ENCODE results near the gene HPCAL1. TPM values are rescaled to one million over a fixed set of nuclear protein-coding genes. Genes with fewer than 3 reads are reported as not detected.

The HPCAL1 gene
- total RNA-seq, 1 experiment from 2014 or later: 26.9 TPM

GRCh38 chr2:10330700-10331026, 28.0 kb downstream of the HPCAL1 start:
- Histone ChIP-seq H3K9me3 (no peaks in the 10 kb centered on the region), H3K36me3 (ENCODE audit: control insufficient read depth, insufficient read depth, low read length) (no peaks in the 10 kb centered on the region), H3K27me3 (replicated peaks; ENCODE audit: control insufficient read depth, insufficient read depth, low read length) (no peaks in the 10 kb centered on the region), H3K4me1 (peaks cover 44% of the 10 kb centered on the region), H3K4me3 (ENCODE audit: low read depth, low read length) (no peak overlapping the region)
- POLR2A ChIA-PET: no interaction called here
- Mint-ChIP-seq H3K36me3 (ENCODE audit: insufficient read depth, unreplicated experiment) (peaks cover 8% of the 10 kb centered on the region), H3K27me3 (ENCODE audit: insufficient read depth, unreplicated experiment) (no peaks in the 10 kb centered on the region), H3K4me3 (ENCODE audit: unreplicated experiment) (no peak overlapping the region), H3K27ac (ENCODE audit: unreplicated experiment) (peak overlapping the region; percentile 77), H3K4me1 (ENCODE audit: low read depth, unreplicated experiment) (peaks cover 40% of the 10 kb centered on the region), H3K9me3 (ENCODE audit: unreplicated experiment) (no peaks in the 10 kb centered on the region)
- no peak for TF ChIP-seq CTCF (IDR thresholded peaks at IDR 0.05; ENCODE audit: insufficient read depth in 1 of 2, low read depth in 1 of 2, low read length in 1 of 2, severe bottlenecking in 1 of 2, unreplicated experiment in 1 of 2)
- DNase-seq: no peak
- intact Hi-C loops (cut with micrococcal nuclease; ENCODE audit: unreplicated experiment): loop anchor here (5.0 kb wide), 1 partner anchor 37 kb away; no protein-coding TSS in a partner anchor
- no TSS peak for BruUV-seq (replicated peaks)
- CTCF ChIA-PET: interaction anchor here (1.3 kb wide), 1 partner anchor 78 kb away, joined by 6 read pairs; no protein-coding TSS in a partner anchor

GRCh38 chr2:10331027-10331701, 28.5 kb downstream of the HPCAL1 start:
- no peak for TF ChIP-seq CTCF (IDR thresholded peaks at IDR 0.05; ENCODE audit: insufficient read depth in 1 of 2, low read depth in 1 of 2, low read length in 1 of 2, severe bottlenecking in 1 of 2, unreplicated experiment in 1 of 2)
- H3K36me3 Mint-ChIP-seq (ENCODE audit: insufficient read depth, unreplicated experiment): peaks cover 8% of the 10 kb centered on the region
- intact Hi-C loops (cut with micrococcal nuclease; ENCODE audit: unreplicated experiment): loop anchor here (5.0 kb wide), 1 partner anchor 36 kb away; no protein-coding TSS in a partner anchor

GRCh38 chr2:10331702-10332401, 29.1 kb downstream of the HPCAL1 start:
- Histone ChIP-seq H3K4me3 (ENCODE audit: low read depth, low read length) (no peak overlapping the region), H3K9me3 (no peaks in the 10 kb centered on the region), H3K36me3 (ENCODE audit: control insufficient read depth, insufficient read depth, low read length) (no peaks in the 10 kb centered on the region), H3K4me1 (peaks cover 32% of the 10 kb centered on the region), H3K27me3 (replicated peaks; ENCODE audit: control insufficient read depth, insufficient read depth, low read length) (no peaks in the 10 kb centered on the region)
- Mint-ChIP-seq H3K4me3 (ENCODE audit: unreplicated experiment) (no peak overlapping the region), H3K4me1 (ENCODE audit: low read depth, unreplicated experiment) (peaks cover 40% of the 10 kb centered on the region), H3K36me3 (ENCODE audit: insufficient read depth, unreplicated experiment) (peaks cover 8% of the 10 kb centered on the region), H3K9me3 (ENCODE audit: unreplicated experiment) (no peaks in the 10 kb centered on the region), H3K27ac (ENCODE audit: unreplicated experiment) (peak overlapping the region; percentile 77), H3K27me3 (ENCODE audit: insufficient read depth, unreplicated experiment) (no peaks in the 10 kb centered on the region)
- ChIA-PET CTCF (interaction anchor here (0.6 to 1.3 kb wide), 3 partner anchors 77 to 310 kb away, joined by 3 to 10 read pairs (median 4); no protein-coding TSS in a partner anchor), POLR2A (no interaction called here)
- no peak for DNase-seq
- intact Hi-C loops (cut with micrococcal nuclease; ENCODE audit: unreplicated experiment): loop anchor here (5.0 kb wide), 1 partner anchor 35 kb away; no protein-coding TSS in a partner anchor
- no TSS peak for BruUV-seq (replicated peaks)
- no peak for TF ChIP-seq CTCF (IDR thresholded peaks at IDR 0.05; ENCODE audit: insufficient read depth in 1 of 2, low read depth in 1 of 2, low read length in 1 of 2, severe bottlenecking in 1 of 2, unreplicated experiment in 1 of 2)

More at GRCh38 chr2:10331027-10331701, 28.5 kb downstream of the HPCAL1 start:
- H3K36me3 ChIP-seq (ENCODE audit: control insufficient read depth, insufficient read depth, low read length): no peaks in the 10 kb centered on the region
- no peak for DNase-seq
- H3K4me3 Mint-ChIP-seq (ENCODE audit: unreplicated experiment): no peak overlapping the region
- H3K27me3 Mint-ChIP-seq (ENCODE audit: insufficient read depth, unreplicated experiment): no peaks in the 10 kb centered on the region
- H3K27me3 ChIP-seq (replicated peaks; ENCODE audit: control insufficient read depth, insufficient read depth, low read length): no peaks in the 10 kb centered on the region
- peaks cover 39% of the 10 kb centered on the region for H3K4me1 Mint-ChIP-seq (ENCODE audit: low read depth, unreplicated experiment)
- ChIA-PET CTCF (interaction anchor here (1.3 kb wide), 2 partner anchors 77 to 104 kb away, joined by 4 to 10 read pairs; no protein-coding TSS in a partner anchor), POLR2A (no interaction called here)
- peaks cover 39% of the 10 kb centered on the region for H3K4me1 ChIP-seq
- BruUV-seq (replicated peaks): no TSS peak
- no peaks in the 10 kb centered on the region for H3K9me3 ChIP-seq
- no peak overlapping the region for H3K4me3 ChIP-seq (ENCODE audit: low read depth, low read length)
- peak overlapping the region; percentile 77 for H3K27ac Mint-ChIP-seq (ENCODE audit: unreplicated experiment)
- H3K9me3 Mint-ChIP-seq (ENCODE audit: unreplicated experiment): no peaks in the 10 kb centered on the region

Data from Caco-2 (cell line).